Fibroblast of skin of right quadriceps (primary cell): Measurements from ENCODE around the gene FAM131C.
"Not testable (repeated sequence)": the region's sequence is repeated elsewhere in the genome, so short reads cannot be mapped to it uniquely, and the experiment has no call there.

Experiments used
- DNase-seq: peaks from one replicate; pipeline ENCODE4 v3.0.0-alpha.2; 2013

FAM131C gene

GRCh38 chr1:16076031-16076864 lies 2.8 kb upstream of the FAM131C start:
- peak; percentile 94 for DNase-seq

GRCh38 chr1:16075337-16076030 lies 2.0 kb upstream of the FAM131C start:
- DNase-seq = peak; percentile 58

GRCh38 chr1:16074217-16074616 lies 766 bp upstream of the FAM131C start:
- DNase-seq = no peak

- no peak for DNase-seq
Observed at GRCh38 chr1:16072616-16073484, 601 bp downstream of the FAM131C start.

GRCh38 chr1:16072095-16072494 lies 1.4 kb downstream of the FAM131C start:
- no peak for DNase-seq

- DNase-seq = no peak
Observed at GRCh38 chr1:16071614-16072013, 1.8 kb downstream of the FAM131C start.

- DNase-seq = no peak
Observed at GRCh38 chr1:16070640-16071355, 2.7 kb downstream of the FAM131C start.

GRCh38 chr1:16068356-16069270 lies 4.8 kb downstream of the FAM131C start:
- no peak for DNase-seq

- DNase-seq = no peak
Observed at GRCh38 chr1:16067933-16068332, 5.5 kb downstream of the FAM131C start.

- no peak for DNase-seq
Observed at GRCh38 chr1:16067127-16067768, 6.2 kb downstream of the FAM131C start.

- DNase-seq = no peak
Observed at GRCh38 chr1:16066245-16066644, 7.2 kb downstream of the FAM131C start.

- no peak for DNase-seq
Observed at GRCh38 chr1:16065269-16065576, 8.2 kb downstream of the FAM131C start.

- no peak for DNase-seq
Observed at GRCh38 chr1:16064536-16065268, 8.7 kb downstream of the FAM131C start.

GRCh38 chr1:16063921-16064320 lies 9.5 kb downstream of the FAM131C start:
- no peak for DNase-seq

GRCh38 chr1:16063226-16063829 lies 10.1 kb downstream of the FAM131C start:
- no peak for DNase-seq

GRCh38 chr1:16062687-16063075 lies 10.8 kb downstream of the FAM131C start:
- not testable (repeated sequence) for DNase-seq

GRCh38 chr1:16061989-16062686 lies 11.3 kb downstream of the FAM131C start:
- DNase-seq = not testable (repeated sequence)

GRCh38 chr1:16061266-16061665 lies 12.2 kb downstream of the FAM131C start:
- no peak for DNase-seq

GRCh38 chr1:16058394-16059120 lies 14.9 kb downstream of the FAM131C start:
- not testable (repeated sequence) for DNase-seq
